DMS 273 (cell line): ENCODE measurements around the gene OSBPL10.

Experiments used
- DNase-seq: peaks from one replicate; lab custom pipeline; 2025; ENCODE audit not compliant: unreplicated experiment; lab: John Stamatoyannopoulos, UW

OSBPL10 gene

GRCh38 chr3:31959951-31960792, 20.9 kb downstream of the OSBPL10 start:
- peak; percentile 42 for DNase-seq

- DNase-seq: no peak
Observed at GRCh38 chr3:31959251-31959650, 21.8 kb downstream of the OSBPL10 start.

GRCh38 chr3:31958701-31959152, 22.3 kb downstream of the OSBPL10 start:
- DNase-seq: no peak

- no peak for DNase-seq
Observed at GRCh38 chr3:31957106-31957505, 24.0 kb downstream of the OSBPL10 start.

GRCh38 chr3:31955581-31955980, 25.5 kb downstream of the OSBPL10 start:
- peak; percentile 16 for DNase-seq

- DNase-seq: no peak
Observed at GRCh38 chr3:31953636-31954035, 27.4 kb downstream of the OSBPL10 start.

GRCh38 chr3:31953091-31953490, 28.0 kb downstream of the OSBPL10 start:
- DNase-seq: no peak

- DNase-seq: no peak
Observed at GRCh38 chr3:31952205-31952604, 28.9 kb downstream of the OSBPL10 start.

GRCh38 chr3:31948280-31948679, 32.8 kb downstream of the OSBPL10 start:
- DNase-seq: no peak

GRCh38 chr3:31947671-31948091, 33.4 kb downstream of the OSBPL10 start:
- DNase-seq: no peak

- no peak for DNase-seq
Observed at GRCh38 chr3:31947162-31947561, 33.9 kb downstream of the OSBPL10 start.

- no peak for DNase-seq
Observed at GRCh38 chr3:31946484-31947081, 34.5 kb downstream of the OSBPL10 start.

GRCh38 chr3:31945738-31946052, 35.4 kb downstream of the OSBPL10 start:
- no peak for DNase-seq

- DNase-seq: no peak
Observed at GRCh38 chr3:31943041-31943440, 38.0 kb downstream of the OSBPL10 start.

GRCh38 chr3:31942446-31942845, 38.6 kb downstream of the OSBPL10 start:
- DNase-seq: no peak

- no peak for DNase-seq
Observed at GRCh38 chr3:31937225-31937624, 43.8 kb downstream of the OSBPL10 start.

- DNase-seq: no peak
Observed at GRCh38 chr3:31936420-31937060, 44.5 kb downstream of the OSBPL10 start.

- no peak for DNase-seq
Observed at GRCh38 chr3:31934866-31935265, 46.2 kb downstream of the OSBPL10 start.

- DNase-seq: no peak
Observed at GRCh38 chr3:31934018-31934417, 47.0 kb downstream of the OSBPL10 start.

- DNase-seq: no peak
Observed at GRCh38 chr3:31932990-31933389, 48.1 kb downstream of the OSBPL10 start.

- DNase-seq: no peak
Observed at GRCh38 chr3:31929826-31930502, 51.1 kb downstream of the OSBPL10 start.

GRCh38 chr3:31927811-31928210, 53.3 kb downstream of the OSBPL10 start:
- no peak for DNase-seq
